ENCODE measurements around the gene CAPN11. TPM values are rescaled to one million over a fixed set of nuclear protein-coding genes. Genes with fewer than 3 reads are reported as not detected.

CAPN11 gene
- total RNA-seq = not detected

GRCh38 chr6:44158770-44159228 lies at the start of gene CAPN11:
TSS of gene CAPN11 (plus strand) at chr6:44158820. CDS start at chr6:44158849, 29 bp downstream.

GRCh38 chr6:44127186-44128019 lies 31.2 kb upstream of the CAPN11 start, which contains the start of the genes MRPL14 and TMEM63B:
TSS of gene MRPL14 (minus strand) at chr6:44127452. CDS start at chr6:44116611, 10,841 bp downstream.
TSS of gene TMEM63B (plus strand) at chr6:44127554. CDS start at chr6:44134585, 7,031 bp downstream.

GRCh38 chr6:44216677-44217331 lies 58.2 kb downstream of the CAPN11 start, which contains the start of gene MYMX:
TSS of gene MYMX (plus strand) at chr6:44216926. CDS start at chr6:44217472, 546 bp downstream.

GRCh38 chr6:44223319-44224028 lies 64.9 kb downstream of the CAPN11 start, which contains the start of gene SLC29A1:
TSS of gene SLC29A1 (plus strand) at chr6:44223595. CDS start at chr6:44227314, 3,719 bp downstream.

Small RNA genes within 50 kb of the gene (small RNA-seq; reads per million reads assigned to genes)
- not detected for gene RN7SL811P

Other genes with a start within 250 kb of the CAPN11 start
- 39.7 TPM for gene MRPL14, start 31.4 kb upstream of the CAPN11 start, total RNA-seq
- gene TMEM63B, start 31.3 kb upstream of the CAPN11 start, total RNA-seq = 60.9 TPM
- not detected for gene MYMX, start 58.1 kb downstream of the CAPN11 start, total RNA-seq
- 15.9 TPM for gene SLC29A1, start 64.8 kb downstream of the CAPN11 start, total RNA-seq
- 534 TPM for gene HSP90AB1, start 88.3 kb downstream of the CAPN11 start, total RNA-seq
- gene SLC35B2, start 98.7 kb downstream of the CAPN11 start, total RNA-seq = 33.2 TPM
- gene NFKBIE, start 106.7 kb downstream of the CAPN11 start, total RNA-seq = 6.7 TPM
- gene TMEM151B, start 111.6 kb downstream of the CAPN11 start, total RNA-seq = 40.8 TPM
- 11.8 TPM for gene AARS2, start 154.5 kb downstream of the CAPN11 start, total RNA-seq
- 1.2 TPM for gene SPATS1, start 183.8 kb downstream of the CAPN11 start, total RNA-seq
- 37.4 TPM for gene CDC5L, start 228.9 kb downstream of the CAPN11 start, total RNA-seq

Measured in diencephalon (tissue), 1 donor.